ENCODE measurements around the gene TTLL11. TPM values are rescaled to one million over a fixed set of nuclear protein-coding genes. Genes with fewer than 3 reads are reported as not detected.

Gene TTLL11
- polyA plus RNA-seq, 1 donor from 2014 or later, result 8.0 TPM

DNA sequence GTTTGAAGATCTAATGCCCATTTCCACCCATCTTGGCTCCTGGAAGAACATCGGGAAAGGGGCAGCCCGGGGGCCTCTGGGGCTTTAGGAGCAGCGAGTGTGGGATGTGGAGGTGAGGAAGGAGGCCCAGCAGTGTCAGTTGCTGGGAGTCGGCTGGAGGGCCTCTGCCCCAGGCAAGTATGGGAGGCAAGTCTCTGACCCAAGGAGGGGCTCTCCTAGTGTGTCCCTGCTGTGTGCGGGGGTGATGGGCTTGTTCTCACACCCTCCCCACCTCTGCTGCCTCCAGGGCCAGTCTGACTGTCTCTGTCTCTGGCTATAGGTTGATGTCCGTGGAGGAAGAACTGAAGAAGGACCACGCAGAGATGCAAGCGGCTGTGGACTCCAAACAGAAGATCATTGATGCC, 312.0 kb downstream of the TTLL11 start:
- no peaks in the 10 kb centered on the region for H3K36me3 ChIP-seq (ENCODE audit: insufficient read depth, low read length)
- TF ChIP-seq EZH2 (IDR thresholded peaks at IDR 0.05; ENCODE audit: borderline replicate concordance, insufficient read depth, low read length, poor library complexity, severe bottlenecking), result no peak
- TF ChIP-seq EP300 (conservative IDR thresholded peaks at IDR 0.05; ENCODE audit: poor library complexity, severe bottlenecking), result no peak
- TF ChIP-seq, protein P1, sequence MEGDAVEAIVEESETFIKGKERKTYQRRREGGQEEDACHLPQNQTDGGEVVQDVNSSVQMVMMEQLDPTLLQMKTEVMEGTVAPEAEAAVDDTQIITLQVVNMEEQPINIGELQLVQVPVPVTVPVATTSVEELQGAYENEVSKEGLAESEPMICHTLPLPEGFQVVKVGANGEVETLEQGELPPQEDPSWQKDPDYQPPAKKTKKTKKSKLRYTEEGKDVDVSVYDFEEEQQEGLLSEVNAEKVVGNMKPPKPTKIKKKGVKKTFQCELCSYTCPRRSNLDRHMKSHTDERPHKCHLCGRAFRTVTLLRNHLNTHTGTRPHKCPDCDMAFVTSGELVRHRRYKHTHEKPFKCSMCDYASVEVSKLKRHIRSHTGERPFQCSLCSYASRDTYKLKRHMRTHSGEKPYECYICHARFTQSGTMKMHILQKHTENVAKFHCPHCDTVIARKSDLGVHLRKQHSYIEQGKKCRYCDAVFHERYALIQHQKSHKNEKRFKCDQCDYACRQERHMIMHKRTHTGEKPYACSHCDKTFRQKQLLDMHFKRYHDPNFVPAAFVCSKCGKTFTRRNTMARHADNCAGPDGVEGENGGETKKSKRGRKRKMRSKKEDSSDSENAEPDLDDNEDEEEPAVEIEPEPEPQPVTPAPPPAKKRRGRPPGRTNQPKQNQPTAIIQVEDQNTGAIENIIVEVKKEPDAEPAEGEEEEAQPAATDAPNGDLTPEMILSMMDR (IDR thresholded peaks at IDR 0.05; ENCODE audit: poor library complexity, severe bottlenecking), result no peak
- no peak for TF ChIP-seq POLR2AphosphoS5 (IDR thresholded peaks at IDR 0.05)
- TF ChIP-seq, protein P2, sequence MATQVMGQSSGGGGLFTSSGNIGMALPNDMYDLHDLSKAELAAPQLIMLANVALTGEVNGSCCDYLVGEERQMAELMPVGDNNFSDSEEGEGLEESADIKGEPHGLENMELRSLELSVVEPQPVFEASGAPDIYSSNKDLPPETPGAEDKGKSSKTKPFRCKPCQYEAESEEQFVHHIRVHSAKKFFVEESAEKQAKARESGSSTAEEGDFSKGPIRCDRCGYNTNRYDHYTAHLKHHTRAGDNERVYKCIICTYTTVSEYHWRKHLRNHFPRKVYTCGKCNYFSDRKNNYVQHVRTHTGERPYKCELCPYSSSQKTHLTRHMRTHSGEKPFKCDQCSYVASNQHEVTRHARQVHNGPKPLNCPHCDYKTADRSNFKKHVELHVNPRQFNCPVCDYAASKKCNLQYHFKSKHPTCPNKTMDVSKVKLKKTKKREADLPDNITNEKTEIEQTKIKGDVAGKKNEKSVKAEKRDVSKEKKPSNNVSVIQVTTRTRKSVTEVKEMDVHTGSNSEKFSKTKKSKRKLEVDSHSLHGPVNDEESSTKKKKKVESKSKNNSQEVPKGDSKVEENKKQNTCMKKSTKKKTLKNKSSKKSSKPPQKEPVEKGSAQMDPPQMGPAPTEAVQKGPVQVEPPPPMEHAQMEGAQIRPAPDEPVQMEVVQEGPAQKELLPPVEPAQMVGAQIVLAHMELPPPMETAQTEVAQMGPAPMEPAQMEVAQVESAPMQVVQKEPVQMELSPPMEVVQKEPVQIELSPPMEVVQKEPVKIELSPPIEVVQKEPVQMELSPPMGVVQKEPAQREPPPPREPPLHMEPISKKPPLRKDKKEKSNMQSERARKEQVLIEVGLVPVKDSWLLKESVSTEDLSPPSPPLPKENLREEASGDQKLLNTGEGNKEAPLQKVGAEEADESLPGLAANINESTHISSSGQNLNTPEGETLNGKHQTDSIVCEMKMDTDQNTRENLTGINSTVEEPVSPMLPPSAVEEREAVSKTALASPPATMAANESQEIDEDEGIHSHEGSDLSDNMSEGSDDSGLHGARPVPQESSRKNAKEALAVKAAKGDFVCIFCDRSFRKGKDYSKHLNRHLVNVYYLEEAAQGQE (IDR thresholded peaks at IDR 0.05; ENCODE audit: borderline replicate concordance), result no peak
- no peak for TF ChIP-seq SMC3 (conservative IDR thresholded peaks at IDR 0.05; ENCODE audit: poor library complexity)
- no peak for TF ChIP-seq MXI1 (conservative IDR thresholded peaks at IDR 0.05; ENCODE audit: poor library complexity, severe bottlenecking)
- H3K9me3 ChIP-seq (ENCODE audit: low read length), result peaks cover 4% of the 10 kb centered on the region
- no peak overlapping the region for H3K27ac ChIP-seq (ENCODE audit: low read length)
- H2AFZ ChIP-seq (ENCODE audit: low read depth, low read length), result no peak overlapping the region
- H3K9me2 ChIP-seq (ENCODE audit: insufficient read depth, low read length), result no peaks in the 10 kb centered on the region
- no peaks in the 10 kb centered on the region for H3K27me3 ChIP-seq (ENCODE audit: insufficient read depth, low read depth, low read length)
- H3K4me3 ChIP-seq (ENCODE audit: low read length), result no peak overlapping the region
- H4K20me1 ChIP-seq (ENCODE audit: insufficient read depth), result no peaks in the 10 kb centered on the region
- no peak overlapping the region for H3K4me2 ChIP-seq (ENCODE audit: low read length)
- no peak overlapping the region for H3K9ac ChIP-seq (ENCODE audit: low read length)
- no peaks in the 10 kb centered on the region for H3F3A ChIP-seq (ENCODE audit: insufficient read depth, low read length, poor library complexity, severe bottlenecking)
- peaks cover 15% of the 10 kb centered on the region for H3K79me2 ChIP-seq (replicated peaks; ENCODE audit: insufficient read depth, low read length)

DNA sequence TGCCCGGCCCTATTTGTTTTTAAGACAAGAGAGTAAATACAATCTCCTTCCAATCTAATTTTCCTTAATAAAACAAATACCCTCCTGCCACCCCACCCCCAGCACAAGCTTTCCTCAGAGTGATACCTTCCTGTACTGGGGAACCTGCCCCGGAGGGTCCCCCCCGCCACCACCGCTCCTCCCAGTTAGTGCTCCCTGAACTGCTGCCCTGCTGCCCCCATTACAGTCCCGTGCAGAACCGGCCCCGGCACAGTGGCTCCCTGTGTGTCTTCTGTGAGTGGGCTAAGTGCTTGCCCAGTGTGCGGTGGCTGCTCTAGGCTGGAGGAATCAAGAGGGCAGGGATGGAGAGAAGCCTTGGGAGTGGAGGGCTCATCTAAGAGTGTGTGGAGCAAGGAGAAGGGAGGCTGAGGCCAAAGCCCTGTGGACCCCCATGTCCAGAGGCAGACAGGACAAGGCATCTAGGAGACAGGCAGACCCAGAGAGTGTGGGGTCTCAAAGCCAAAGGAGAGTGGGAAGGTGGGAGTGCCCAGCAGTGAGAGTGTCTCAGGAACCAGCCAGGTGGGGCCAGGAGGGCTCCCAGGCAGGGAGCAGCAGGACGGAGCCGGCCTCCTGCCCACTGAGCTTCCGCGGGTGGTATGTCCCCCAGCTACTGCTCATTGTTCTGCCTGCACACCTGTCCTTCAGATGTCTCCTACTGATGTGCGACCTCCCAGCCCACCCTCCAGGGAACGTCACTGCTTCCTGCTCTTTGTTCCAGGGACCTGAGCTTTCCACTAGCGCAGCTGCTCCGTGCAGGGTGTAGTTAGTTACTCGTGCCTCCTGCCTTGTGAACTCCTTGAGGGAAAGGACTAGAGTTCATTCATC, 312.7 kb downstream of the TTLL11 start:
- TF ChIP-seq RAD21 (conservative IDR thresholded peaks at IDR 0.05), result no peak
- no peaks in the 10 kb centered on the region for H3K27me3 ChIP-seq (ENCODE audit: insufficient read depth, low read depth, low read length)
- no peaks in the 10 kb centered on the region for H3K36me3 ChIP-seq (ENCODE audit: insufficient read depth, low read length)
- H3K27ac ChIP-seq (ENCODE audit: low read length), result no peak overlapping the region
- no peak overlapping the region for H2AFZ ChIP-seq (ENCODE audit: low read depth, low read length)
- no peaks in the 10 kb centered on the region for H3K9me2 ChIP-seq (ENCODE audit: insufficient read depth, low read length)
- peaks cover 4% of the 10 kb centered on the region for H3K9me3 ChIP-seq (ENCODE audit: low read length)
- H3K4me3 ChIP-seq (ENCODE audit: low read length), result no peak overlapping the region
- H4K20me1 ChIP-seq (ENCODE audit: insufficient read depth), result no peaks in the 10 kb centered on the region
- H3K79me2 ChIP-seq (replicated peaks; ENCODE audit: insufficient read depth, low read length), result peaks cover 15% of the 10 kb centered on the region
- H3K9ac ChIP-seq (ENCODE audit: low read length), result no peak overlapping the region
- no peak overlapping the region for H3K4me2 ChIP-seq (ENCODE audit: low read length)
- no peaks in the 10 kb centered on the region for H3F3A ChIP-seq (ENCODE audit: insufficient read depth, low read length, poor library complexity, severe bottlenecking)
